Activated CD4-positive, alpha-beta T cell treated with anti-CD3 and anti-CD28 coated beads, Interleukin-2, amount 50 U/mL, for 48 hours (primary cell): ENCODE results near the gene MMP27.
"Not testable (repeated sequence)": the region's sequence is repeated elsewhere in the genome, so short reads cannot be mapped to it uniquely, and the experiment has no call there.

Experiments used
- DNase-seq, 2 experiments: peaks; one replicate each; pipeline ENCODE4 v3.0.0-alpha.2; 2020

The MMP27 gene, protein sequence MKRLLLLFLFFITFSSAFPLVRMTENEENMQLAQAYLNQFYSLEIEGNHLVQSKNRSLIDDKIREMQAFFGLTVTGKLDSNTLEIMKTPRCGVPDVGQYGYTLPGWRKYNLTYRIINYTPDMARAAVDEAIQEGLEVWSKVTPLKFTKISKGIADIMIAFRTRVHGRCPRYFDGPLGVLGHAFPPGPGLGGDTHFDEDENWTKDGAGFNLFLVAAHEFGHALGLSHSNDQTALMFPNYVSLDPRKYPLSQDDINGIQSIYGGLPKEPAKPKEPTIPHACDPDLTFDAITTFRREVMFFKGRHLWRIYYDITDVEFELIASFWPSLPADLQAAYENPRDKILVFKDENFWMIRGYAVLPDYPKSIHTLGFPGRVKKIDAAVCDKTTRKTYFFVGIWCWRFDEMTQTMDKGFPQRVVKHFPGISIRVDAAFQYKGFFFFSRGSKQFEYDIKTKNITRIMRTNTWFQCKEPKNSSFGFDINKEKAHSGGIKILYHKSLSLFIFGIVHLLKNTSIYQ

DNA sequence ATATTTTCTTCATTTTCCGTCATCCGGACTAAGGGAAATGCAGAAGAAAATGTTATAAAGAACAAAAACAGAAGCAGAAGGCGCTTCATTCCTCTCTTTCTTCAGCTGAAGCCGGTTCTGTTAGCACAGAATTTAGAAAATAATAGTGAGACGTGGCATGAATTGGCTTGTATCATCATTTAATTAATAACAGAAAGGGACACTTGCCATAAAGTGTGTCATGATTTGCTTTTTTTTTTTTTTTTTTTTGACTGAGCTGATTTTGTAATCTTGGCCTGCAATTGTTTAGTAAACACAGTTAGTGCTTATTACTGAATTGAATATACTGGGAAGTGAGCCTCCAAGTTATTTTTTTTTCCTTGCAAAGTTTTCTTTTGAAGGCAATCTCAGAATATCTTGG, at the start of gene MMP27:
Gene MMP27 (minus strand): TSS at position 144 of the 400 bp plus-strand sequence. CDS start 55 bp downstream, at position 89.
- DNase-seq = no peak

DNA sequence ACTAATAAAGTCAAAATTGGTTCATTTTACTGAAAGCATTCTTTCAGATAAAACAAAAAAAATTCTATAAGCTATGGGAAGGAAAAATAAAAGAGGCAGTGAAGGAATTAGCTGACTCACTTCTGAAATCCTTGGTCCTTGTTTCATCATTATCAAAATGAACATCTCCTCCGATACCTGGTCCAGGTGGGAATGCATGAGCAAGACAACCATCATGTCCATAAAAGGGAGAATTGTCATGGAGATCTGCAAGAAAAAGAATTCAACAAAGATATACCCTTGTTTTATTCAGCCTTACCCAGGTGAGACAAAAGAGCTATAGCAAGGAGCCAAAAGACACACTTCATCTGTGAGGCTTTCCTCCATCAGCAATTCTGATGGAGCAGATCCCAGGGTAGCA, 47.7 kb upstream of the MMP27 start:
- no peak for DNase-seq

DNA sequence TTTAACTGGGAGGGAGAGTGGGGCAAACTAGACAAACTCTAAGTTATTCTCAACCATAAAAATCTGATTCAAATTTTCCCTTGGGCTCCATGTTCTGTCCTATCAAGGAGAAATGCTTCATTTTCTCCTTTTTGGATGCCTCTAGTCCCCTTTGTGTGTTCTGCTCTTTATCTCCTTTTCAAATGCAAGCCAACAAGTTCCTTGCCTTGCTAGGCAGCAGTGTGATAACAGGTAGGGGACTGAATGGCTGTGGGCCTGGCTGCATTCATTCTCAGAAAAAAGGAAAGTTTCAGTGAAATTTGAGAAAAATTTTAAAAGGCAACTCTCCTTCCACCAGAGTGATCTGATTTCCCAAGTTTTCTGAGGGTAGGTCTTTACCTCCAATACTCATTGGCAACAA, 46.1 kb upstream of the MMP27 start:
- no peak for DNase-seq

DNA sequence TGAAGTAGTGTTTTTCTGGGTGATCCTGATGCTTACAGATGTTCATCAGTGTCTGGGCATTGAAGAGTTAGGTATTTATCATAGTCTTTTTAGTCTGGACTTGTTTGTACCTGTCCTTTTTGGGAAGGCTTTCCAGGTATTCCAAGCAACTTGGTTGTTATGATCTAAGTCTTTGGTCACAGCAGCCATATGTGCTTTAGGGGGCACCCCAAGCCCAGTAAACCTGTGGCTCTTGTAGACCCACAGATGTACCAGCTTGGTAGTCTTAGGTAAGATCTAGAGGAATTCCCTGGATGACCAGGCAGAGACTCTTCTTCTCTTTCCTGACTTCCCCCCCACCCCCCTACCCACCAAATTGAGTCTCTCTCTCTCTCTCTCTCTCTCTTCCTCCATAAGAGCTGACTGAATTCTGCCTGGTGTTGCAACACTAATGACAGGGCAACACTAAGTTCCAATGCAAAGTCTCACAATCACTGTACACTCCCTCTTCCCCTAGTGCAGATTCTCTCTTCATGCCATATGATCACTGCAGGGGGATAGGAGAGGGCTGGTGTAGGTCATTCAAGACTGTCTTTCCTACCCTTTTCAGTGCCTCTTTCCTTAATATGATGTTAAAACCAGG, 43.6 kb upstream of the MMP27 start:
- no peak for DNase-seq

DNA sequence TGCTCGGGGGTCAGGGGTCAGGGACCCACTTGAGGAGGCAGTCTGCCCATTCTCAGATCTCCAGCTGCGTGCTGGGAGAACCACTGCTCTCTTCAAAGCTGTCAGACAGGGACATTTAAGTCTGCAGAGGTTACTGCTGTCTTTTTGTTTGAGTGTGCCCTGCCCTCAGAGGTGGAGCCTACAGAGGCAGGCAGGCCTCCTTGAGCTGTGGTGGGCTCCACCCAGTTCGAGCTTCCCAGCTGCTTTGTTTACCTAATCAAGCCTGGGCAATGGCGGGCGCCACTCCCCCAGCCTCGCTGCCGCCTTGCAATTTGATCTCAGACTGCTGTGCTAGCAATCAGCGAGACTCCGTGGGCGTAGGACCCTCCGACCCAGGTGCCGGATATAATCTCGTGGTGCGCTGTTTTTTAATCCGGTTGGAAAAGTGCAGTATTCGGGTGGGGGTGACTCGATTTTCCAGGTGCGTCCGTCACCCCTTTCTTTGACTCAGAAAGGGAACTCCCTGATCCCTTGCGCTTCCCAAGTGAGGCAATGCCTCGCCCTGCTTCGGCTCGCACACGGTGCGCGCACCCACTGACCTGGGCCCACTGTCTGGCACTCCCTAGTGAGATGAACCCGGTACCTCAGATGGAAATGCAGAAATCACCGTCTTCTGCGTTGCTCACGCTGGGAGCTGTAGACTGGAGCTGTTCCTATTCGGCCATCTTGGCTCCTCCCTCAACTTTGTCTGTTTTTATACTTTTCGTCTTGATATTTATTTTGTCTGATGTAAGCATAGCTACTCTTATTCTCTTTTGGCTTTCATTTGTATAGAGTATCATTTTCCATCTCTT, 41.4 kb upstream of the MMP27 start:
- DNase-seq = not testable (repeated sequence)

DNA sequence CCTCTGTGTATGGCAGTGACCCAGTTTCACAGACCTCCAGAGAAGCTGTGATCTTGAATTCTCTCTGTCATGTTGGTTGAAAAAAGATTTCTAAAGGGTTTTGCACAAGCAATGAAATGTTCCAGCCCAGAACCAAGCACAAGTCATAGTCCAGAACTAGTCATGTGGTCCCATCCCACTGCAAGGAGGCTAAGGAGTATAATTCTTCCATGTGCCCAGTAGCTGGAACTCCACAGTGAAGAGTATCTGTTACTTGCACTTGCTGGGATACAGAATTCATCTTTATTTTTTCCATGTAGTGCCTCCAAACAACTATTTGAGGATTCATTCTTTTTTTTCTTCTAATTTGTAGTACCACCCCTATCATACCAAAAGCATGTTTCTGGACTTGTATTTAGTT, 29.1 kb upstream of the MMP27 start:
- DNase-seq = no peak

DNA sequence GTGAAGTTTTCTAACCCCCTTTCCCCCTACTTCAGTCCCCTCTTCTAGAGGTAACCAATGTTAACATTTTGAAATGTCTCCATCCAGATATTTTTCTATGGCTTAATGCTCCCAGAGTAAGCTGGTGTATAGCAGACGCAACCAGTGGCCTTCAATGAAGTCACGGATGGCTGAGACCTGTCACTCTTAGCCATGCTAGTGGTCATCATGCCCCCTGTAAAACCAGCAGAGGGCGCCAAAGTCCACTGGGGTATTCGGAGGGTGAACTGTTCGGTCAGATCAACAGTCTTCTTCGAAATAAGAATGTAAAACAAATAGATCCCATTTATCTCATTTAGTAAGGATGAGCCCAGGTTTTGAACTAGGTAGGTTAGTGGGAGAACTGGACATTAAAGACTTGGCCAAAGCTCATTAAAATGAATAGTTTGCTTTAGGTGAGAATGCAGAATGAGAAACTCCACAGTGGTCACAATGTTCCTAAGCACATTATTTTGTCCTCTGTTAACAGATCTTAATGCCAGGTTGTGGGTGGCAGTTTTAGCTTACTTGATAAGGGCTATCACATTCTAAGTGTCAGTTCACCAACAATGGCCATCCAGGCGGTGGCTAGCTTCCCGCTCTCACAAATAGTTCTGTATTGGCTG, 27.8 kb upstream of the MMP27 start:
- peak; percentile 55 to 68 for DNase-seq

DNA sequence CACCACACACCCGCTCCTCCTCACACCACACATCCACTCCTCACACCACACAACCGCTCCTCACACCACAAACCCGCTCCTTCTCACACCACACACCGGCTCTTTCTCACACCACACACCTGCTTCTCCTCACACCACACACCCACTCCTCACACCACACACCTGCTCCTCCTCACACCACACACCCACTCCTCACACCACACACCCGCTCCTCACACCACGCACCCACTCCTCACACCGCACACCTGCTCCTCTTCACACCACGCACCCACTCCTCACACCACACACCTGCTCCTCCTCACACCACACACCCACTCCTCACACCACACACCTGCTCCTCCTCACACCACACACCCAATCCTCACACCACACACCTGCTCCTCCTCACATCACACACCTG, 25.4 kb upstream of the MMP27 start:
- not testable (repeated sequence) for DNase-seq

DNA sequence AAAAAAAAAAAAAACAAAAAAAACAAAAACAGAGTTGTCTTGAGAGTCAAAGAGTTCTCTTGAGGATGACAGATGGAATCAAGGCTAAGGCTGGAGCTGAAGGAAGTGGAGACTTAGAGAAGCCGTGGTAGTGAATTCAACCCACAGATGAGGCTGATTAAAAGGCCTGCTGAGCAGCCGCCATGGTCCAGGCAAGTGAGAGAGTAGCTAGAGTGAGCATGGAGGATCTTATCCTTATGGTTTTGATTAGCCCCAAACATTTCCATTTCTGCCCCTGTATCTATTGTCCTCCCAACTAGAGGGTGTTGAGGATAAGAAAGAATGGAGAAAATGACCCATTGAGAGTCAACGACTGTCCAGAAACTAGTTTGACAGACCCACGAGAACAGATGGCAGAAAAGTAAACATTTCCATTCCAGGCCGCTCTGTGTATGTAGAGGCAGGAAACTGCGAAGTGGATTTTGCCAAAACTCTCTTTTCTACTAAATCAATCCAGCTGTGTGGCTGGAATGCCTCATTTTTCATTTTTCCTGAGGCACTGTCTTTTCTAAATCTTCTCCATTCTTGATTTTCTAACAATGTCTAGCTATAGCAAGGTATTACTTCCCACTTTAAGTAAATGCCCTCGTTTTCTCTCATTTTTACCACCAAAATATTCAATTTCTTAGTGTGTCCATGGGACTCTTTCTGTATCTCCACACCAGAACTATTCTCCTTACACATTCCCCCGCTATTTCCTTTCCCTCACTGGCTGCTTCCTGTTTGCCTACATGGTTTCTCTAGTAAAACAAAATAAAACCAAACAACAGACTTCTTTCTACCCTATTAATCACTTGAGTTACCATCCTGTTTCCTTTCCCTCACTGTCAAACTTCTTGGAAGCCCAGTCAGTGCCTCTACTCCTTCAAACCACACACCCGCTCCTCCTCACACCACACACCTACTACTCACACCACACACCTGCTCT, 24.6 kb upstream of the MMP27 start:
- no peak for DNase-seq

DNA sequence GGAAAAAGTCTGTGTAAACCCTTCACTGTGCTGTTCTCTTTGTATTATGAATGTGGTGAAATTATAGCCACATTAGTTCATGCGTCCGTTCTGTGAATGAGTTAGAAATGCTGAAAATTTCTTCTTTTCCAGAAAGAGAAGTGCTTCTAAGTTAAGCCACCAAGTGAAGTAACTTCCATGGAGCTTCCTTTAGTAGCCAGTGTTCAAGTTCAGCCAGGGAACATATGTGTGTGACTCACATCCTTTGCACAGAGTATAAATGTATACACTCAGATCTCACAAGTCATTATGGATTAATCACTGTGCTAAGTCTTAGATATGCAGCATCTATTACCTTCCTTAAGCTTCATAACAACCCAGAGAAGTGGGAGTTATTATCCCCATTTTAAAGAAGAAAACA, 22.3 kb upstream of the MMP27 start:
- no peak for DNase-seq

DNA sequence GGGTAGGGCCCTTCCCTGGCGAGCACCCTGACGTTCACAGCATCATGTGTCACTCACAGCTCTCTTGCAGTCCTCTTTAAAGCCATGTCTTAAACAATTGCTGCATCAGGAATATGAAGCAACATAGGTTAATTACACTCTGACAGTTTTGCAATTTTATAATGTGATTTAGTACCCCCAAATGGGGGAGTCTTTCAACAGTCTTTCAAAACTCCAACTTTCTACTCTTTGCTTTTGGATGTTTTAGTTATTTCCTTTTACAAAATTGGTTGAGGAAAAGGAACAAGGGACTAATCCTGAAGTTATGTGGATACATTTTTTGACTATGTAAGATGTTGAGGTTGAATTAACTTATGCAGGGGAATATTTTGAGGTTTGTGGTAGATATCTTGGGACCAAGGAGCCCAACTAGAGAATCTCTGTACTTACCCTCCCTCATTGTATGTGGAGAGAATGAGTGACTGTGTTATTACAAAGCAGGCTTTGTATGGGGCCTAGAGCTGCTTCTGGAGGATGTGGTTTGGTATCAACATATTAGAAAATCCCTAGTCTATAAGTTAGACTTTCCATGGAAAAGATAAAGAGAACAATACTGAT, 19.4 kb upstream of the MMP27 start, which contains the start of gene MMP8:
Gene MMP8 (minus strand): TSS at position 51 of the 597 bp plus-strand sequence. CDS start 99 bp downstream, outside the sequence.
- no peak for DNase-seq

DNA sequence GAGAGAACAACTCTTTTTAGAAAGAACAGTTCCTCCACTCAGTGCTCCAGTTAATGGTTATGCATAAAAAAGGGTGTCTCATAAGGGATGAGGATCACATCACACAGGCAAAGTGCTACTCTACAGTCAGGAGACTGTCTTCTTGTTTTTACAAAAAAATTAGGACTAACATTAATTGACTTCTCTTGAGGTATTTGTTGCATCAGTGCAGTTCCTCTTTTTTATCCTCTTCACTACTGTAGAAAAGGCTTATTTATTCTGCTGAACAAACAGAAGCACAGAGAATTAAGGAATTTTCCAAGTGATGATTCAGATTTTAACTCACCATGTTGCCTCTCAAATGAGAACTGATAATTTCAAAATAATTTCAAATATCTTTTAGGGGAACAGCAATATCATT, 17.3 kb upstream of the MMP27 start:
- DNase-seq = no peak

DNA sequence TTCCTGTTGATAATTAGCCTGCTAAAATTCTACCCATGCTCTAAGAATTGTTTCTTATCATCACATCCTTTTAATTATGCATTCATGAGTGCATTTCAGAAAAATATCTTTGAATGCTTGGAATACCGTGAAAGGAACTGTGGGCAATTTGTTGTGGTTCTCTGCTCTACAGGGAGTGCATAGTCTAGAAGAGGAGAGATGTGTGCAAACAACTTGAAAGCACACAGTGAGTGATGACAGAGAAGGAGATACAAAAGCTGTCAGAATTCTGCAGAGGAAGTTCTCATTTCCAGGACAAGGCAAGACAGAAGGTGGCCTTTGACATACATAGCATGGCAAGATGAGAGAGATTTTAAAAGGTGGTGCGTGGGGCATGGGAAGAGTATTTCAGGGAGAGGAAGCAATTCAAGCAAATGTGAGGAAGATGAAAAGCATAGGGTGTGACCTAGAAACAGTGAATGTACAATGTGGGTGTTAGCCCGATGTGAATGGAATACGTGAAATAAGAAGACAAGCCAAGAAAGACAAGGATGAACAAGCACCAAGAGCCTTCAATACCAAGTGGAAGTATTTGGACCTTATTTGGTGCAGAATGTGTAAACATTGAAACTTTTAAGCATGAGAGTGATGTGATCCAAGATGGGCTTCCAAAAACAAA, 14.2 kb upstream of the MMP27 start:
- no peak for DNase-seq

DNA sequence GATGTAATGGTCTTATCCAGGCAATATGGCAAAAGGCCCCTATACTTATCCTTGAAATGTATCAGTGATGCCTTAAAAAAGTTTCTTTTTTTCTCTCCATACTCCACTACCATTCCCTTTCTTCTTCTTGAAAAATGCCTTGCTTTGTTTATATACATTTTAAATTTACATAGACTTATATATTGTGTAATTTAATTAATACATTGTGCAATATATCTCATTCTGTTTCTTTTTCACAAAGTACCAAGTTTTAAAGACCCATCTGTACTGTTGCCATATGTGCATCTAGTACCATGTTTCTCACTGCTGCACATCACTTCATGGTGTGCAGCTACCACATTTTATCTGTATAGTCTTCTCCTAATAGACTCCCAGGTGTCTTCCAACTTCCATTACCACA, 11.7 kb upstream of the MMP27 start:
- DNase-seq = no peak

DNA sequence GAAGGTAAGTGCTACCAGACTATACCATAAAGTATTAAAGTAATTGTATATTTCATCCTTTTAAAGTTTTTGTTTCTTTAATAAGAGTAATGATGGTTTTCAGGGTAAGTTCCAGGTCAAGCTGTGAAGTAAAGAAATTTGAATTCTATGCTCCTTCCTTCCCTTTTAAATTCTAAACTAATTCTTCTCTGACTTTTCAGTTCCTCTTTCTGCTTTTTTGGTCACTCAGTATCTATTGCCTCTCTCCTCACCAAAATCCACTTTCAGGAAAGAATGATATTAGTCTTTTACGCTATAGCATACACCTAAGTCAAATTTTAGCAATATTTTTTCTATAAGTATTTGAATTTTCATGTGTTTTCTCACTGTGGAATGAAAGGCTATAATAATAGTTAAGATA, 11.0 kb upstream of the MMP27 start:
- no peak for DNase-seq

DNA sequence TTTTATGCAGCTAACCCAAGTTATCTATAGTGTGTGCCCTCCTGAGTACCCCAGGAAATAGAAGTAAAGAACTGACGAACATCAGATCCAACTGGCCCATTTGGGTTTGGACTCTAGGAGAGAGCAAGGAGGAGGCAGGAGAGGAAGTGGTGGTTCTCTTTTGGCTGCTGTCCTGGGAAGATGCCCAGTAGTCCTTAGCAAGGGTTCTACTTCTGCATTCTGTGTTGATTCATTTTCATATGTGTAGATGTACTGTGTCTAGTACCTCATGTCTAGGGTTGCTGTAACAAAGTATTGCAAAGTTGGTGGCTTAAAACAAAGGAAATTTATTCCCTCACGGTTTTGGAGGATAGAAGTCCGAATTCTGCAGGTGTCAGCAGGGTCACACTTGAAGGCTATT, 6.6 kb upstream of the MMP27 start:
- DNase-seq = no peak

DNA sequence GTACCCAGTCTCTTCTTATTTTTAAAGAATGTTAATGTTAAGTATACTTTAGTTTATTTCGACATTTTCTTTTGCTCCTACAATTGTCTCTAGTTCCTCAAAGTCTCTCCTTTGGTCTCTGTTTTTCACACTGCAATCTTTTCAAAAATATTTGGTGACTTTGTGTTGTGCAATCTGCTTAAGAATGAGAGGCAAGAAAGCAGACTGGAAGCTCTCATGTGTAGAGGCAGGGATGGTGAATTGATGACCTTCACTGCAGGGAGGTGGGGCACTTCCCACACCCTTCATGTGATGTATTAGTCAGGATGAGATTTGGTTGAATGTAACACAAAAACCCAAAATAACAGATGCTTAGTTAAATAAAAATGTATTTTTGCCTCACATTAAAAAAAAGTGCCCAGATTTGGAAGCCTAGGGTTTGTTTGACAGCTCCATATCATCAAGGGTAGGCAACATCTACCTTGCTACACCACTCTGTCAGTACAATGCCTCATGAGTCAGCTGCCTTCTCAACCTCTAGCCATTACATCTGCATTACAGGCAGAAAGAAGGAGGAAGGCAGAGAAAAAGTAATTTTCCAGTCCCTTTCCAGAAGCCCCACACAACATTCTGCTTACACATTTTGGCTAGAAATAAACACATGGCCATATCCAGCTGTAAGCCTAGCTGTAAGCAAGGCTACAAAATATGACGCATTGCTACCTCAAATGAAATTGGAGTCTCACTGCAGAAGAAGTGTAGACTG, 3.8 kb upstream of the MMP27 start:
- DNase-seq = no peak

DNA sequence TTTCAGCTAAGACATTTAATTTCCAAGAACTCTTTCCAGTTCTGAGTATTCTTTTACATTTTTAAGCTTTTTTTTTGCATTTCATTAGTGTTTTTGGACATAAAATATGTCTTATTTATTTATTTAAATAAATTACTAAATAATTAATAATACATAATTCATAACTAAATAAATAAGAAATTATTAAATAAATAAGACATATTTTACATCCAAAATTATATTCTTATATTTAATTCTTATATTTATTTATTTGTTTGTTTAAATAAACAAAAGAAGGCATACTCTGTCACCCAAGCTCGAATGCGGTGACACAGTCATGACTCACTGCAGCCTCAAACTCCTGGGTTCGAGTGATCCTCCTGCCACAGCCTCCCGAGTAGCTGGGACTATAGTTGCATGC, 3.1 kb upstream of the MMP27 start:
- DNase-seq = no peak

DNA sequence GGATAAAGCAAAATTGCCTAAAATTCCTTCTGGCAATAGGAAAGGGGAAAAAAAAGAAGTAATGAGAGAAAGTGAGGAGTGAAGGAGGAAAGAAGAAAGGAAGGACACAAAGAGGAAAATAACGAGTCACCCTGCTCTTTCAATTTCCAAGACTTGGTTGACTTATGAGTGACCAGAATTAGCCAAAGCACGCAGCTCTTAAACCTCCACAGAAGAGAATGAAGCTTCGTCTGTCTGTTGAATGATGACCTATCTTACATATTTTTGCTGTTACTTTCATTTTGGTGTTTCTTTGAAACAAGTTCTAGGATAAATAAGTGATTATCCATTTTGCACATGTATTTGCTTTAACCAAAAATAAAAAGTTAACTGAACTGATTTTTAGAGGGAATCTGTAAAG, 728 bp downstream of the MMP27 start:
- no peak for DNase-seq
